ENCODE data around the gene BTG2.

Gene BTG2

GRCh38 chr1:203268901-203269653 is 36.2 kb upstream of the BTG2 start:
- no peak for TF ChIP-seq Cebpa-rat (IDR thresholded peaks at IDR 0.05)
- Histone ChIP-seq H3K9ac (peak overlapping the region in 5 of 11 experiments; percentile 4 to 54 (median 32); a peak in 6 of 22 replicates), H3K27me3 (no peaks in the 10 kb centered on the region)

DNA sequence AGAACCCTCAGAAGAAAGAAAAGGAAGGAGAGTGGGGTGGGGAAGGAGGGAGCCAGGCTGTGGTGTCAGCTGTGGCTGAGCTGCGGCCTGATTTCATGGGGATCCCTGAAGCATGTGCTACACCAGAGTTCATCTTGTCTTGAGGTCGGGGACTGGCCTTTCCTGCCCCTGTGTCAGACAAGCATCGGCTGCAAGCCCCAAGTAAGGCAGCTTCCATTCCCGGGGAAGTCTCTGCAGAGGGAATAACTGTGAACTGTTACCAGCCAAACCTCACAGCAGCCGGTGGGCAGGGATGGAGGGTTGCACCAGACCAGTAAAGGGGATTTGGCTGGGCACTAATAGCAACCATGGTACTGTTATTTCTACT is 35.7 kb upstream of the BTG2 start:
- H3K4me1 ChIP-seq: peaks cover 60 to 77% (median 75%) of the 10 kb centered on the region in 10 experiments
- TF ChIP-seq Cebpa-rat (IDR thresholded peaks at IDR 0.05): no peak
- peak overlapping the region; percentile 1 to 52 (median 23); a peak in 13 of 22 replicates for H3K4me2 ChIP-seq

More at GRCh38 chr1:203268901-203269653, 36.2 kb upstream of the BTG2 start:
- H3K9me3 ChIP-seq (replicated peaks in 1 of 11): no peaks in the 10 kb centered on the region
- peak overlapping the region; percentile 23 to 63 (median 36); a peak in 19 of 22 replicates for H3K4me2 ChIP-seq
- peak overlapping the region in 8 of 11 experiments; percentile 4 to 68 (median 36); a peak in 12 of 22 replicates for H3K27ac ChIP-seq
- no peak overlapping the region for H3K4me3 ChIP-seq
- H4K20me1 ChIP-seq: no peaks in the 10 kb centered on the region
- no peaks in the 10 kb centered on the region for H3K36me3 ChIP-seq
- peaks cover 55 to 73% (median 69%) of the 10 kb centered on the region in 10 experiments for H3K4me1 ChIP-seq

GRCh38 chr1:203270448-203270847 is 34.9 kb upstream of the BTG2 start:
- no peak for TF ChIP-seq Cebpa-rat (IDR thresholded peaks at IDR 0.05)
- H4K20me1 ChIP-seq: no peaks in the 10 kb centered on the region
- no peaks in the 10 kb centered on the region for H3K36me3 ChIP-seq
- H3K27ac ChIP-seq: peak overlapping the region in 2 of 11 experiments; percentile 7 to 21; a peak in 1 of 22 replicates
- peaks cover 68 to 84% (median 82%) of the 10 kb centered on the region in 10 experiments for H3K4me1 ChIP-seq
- no peaks in the 10 kb centered on the region for H3K9me3 ChIP-seq (replicated peaks in 1 of 11)
- H3K27me3 ChIP-seq: no peaks in the 10 kb centered on the region
- no peak overlapping the region for H3K4me3 ChIP-seq
- peak overlapping the region in 2 of 11 experiments; percentile 7 to 24; a peak in 2 of 22 replicates for H3K9ac ChIP-seq
- H3K4me2 ChIP-seq: peak overlapping the region; percentile 27 to 98 (median 93); a peak in 19 of 22 replicates

More for the DNA sequence above, 35.7 kb upstream of the BTG2 start:
- Histone ChIP-seq H4K20me1 (no peaks in the 10 kb centered on the region), H3K27me3 (no peaks in the 10 kb centered on the region), H3K9ac (peak overlapping the region in 3 of 11 experiments; percentile 4 to 28 (median 4); a peak in 3 of 22 replicates), H3K27ac (peak overlapping the region in 1 of 11 experiments; percentile 20; a peak in 2 of 22 replicates), H3K4me3 (no peak overlapping the region), H3K9me3 (replicated peaks in 1 of 11) (no peaks in the 10 kb centered on the region), H3K36me3 (no peaks in the 10 kb centered on the region)

DNA sequence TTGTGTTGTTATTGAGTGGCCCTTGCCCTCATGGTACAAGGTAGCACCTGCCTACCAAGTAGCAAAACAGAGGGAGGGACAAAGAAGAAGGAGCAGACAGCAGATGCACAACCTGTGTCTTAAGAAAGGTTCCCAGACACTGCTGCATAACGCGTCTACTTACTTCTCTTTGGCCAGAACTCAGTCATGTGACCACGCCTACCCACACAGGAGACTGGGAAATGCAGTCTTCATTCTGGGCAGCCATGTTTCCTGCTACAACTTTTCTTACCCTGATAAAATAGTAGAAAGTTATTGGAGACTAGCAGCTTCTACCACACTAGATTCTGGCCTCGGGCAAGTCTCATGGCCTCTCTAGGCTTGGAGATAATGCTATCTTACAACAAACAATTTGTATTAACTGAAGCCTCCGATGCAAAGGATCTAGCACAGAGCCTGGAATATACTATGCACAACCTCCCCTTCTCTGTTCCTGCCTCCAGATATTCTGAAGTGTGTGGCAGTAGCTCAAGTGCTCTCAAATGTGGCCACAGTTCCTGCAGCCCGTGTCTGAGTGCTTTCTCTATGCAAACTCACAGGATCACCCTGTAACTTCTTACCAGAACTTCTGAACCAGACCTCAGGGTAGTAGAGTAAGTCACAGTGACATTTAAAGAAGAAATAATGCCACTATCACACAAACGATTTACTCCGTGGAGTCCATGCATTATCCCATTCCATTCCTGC is 34.1 kb upstream of the BTG2 start:
- Histone ChIP-seq H3K9ac (peak overlapping the region in 3 of 11 experiments; percentile 7 to 76 (median 24); a peak in 5 of 22 replicates), H3K36me3 (no peaks in the 10 kb centered on the region), H3K9me3 (replicated peaks in 1 of 11) (no peaks in the 10 kb centered on the region), H3K27me3 (no peaks in the 10 kb centered on the region), H3K4me3 (no peak overlapping the region), H4K20me1 (no peaks in the 10 kb centered on the region), H3K4me1 (peaks cover 76 to 84% (median 83%) of the 10 kb centered on the region in 10 experiments), H3K4me2 (peak overlapping the region; percentile 84 to 98 (median 93)), H3K27ac (peak overlapping the region in 4 of 11 experiments; percentile 19 to 99 (median 60); a peak in 2 of 22 replicates)
- TF ChIP-seq Cebpa-rat (IDR thresholded peaks at IDR 0.05): no peak

DNA sequence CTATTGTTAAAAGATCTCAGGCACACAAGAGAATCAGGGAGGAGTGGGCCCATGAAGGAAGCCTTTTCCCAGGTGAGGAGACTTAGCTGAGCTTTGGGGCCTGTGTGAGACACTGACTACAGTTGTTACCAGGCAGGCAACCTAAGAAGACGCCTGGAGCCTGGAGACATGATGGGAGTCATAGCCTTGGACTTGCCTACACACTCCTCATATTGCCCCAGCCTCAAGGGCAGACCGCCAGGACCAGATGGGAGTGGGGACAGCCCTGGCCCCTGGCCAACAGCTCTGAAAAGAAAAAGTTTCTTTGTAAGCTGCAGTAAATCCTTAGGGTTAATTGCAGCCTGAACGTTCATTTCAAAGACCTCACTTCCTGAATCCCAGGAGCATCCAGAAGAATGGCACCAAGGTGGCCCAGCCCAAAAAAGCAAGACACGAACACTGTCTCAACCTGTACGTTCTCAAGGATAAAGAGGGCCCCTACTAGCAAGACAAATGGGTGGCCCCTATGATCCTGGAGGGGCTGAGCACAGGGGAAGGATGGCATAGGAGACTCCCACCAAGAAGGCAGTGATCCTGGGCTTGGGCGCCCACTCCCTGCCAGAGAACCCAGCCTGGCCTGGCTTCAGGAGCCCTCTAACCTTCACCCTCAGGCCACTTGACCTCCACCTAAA is 33.2 kb upstream of the BTG2 start:
- H3K4me3 ChIP-seq: peak overlapping the region in 1 of 10 experiments; percentile 55; a peak in 1 of 20 replicates
- H3K4me1 ChIP-seq: peaks cover 85 to 93% (median 92%) of the 10 kb centered on the region in 10 experiments
- peak overlapping the region in 10 of 11 experiments; percentile 6 to 99 (median 57); a peak in 11 of 22 replicates for H3K27ac ChIP-seq

DNA sequence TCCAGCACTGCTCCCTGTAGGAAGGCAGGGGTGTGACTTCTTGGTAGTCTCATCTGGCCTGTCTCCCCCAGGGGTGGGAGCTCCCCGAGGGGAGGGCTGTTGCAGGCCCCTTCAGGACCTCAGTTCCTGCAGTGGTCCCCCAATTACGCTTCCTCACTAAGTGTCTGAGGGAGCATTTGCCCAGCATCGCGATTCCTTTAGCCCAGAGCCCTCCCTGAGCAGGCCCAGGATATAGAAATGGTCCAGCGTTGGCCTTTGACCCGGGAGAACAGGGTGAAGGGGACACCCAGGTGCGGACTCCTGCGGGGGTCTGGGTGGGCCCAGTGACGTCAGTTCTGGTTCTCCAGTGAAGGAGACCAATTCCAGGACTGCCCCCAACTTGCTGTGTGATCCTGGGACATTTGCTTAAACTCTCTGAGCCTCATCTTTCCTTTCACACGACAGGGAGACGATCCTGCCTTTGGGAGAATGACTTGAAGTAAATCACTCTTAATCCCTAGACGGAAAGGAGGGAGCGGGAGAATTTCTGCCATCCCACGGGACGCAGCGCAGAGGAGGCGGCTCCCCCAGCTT is 32.6 kb upstream of the BTG2 start:
- peak overlapping the region in 8 of 10 experiments; percentile 46 to 70 (median 54); a peak in 14 of 20 replicates for H3K4me3 ChIP-seq
- peak overlapping the region; percentile 84 to 98 (median 93) for H3K4me2 ChIP-seq
- H4K20me1 ChIP-seq: no peaks in the 10 kb centered on the region
- H3K9me3 ChIP-seq (replicated peaks in 1 of 11): no peaks in the 10 kb centered on the region
- TF ChIP-seq Cebpa-rat (IDR thresholded peaks at IDR 0.05): no peak
- H3K27ac ChIP-seq: peak overlapping the region in 10 of 11 experiments; percentile 8 to 99 (median 80); a peak in 16 of 22 replicates
- no peaks in the 10 kb centered on the region for H3K36me3 ChIP-seq
- H3K4me1 ChIP-seq: peaks cover 89 to 97% (median 95%) of the 10 kb centered on the region in 10 experiments
- H3K27me3 ChIP-seq: no peaks in the 10 kb centered on the region
- peak overlapping the region; percentile 65 to 78 (median 75); a peak in 20 of 22 replicates for H3K9ac ChIP-seq

More for the DNA sequence above, 33.2 kb upstream of the BTG2 start:
- Histone ChIP-seq H3K4me2 (peak overlapping the region; percentile 84 to 98 (median 93)), H3K36me3 (no peaks in the 10 kb centered on the region), H3K9me3 (replicated peaks in 1 of 11) (no peaks in the 10 kb centered on the region), H4K20me1 (no peaks in the 10 kb centered on the region), H3K9ac (peak overlapping the region in 10 of 11 experiments; percentile 65 to 78 (median 74); a peak in 13 of 22 replicates), H3K27me3 (no peaks in the 10 kb centered on the region)
- TF ChIP-seq Cebpa-rat (IDR thresholded peaks at IDR 0.05): no peak

GRCh38 chr1:203273206-203273868 is 32.0 kb upstream of the BTG2 start:
- no peaks in the 10 kb centered on the region for H3K9me3 ChIP-seq (replicated peaks in 1 of 11)
- H3K4me2 ChIP-seq: peak overlapping the region; percentile 84 to 98 (median 93)
- H3K27me3 ChIP-seq: no peaks in the 10 kb centered on the region
- no peaks in the 10 kb centered on the region for H3K36me3 ChIP-seq
- H3K4me1 ChIP-seq: peaks cover 92 to 100% (median 98%) of the 10 kb centered on the region in 10 experiments
- TF ChIP-seq Cebpa-rat (IDR thresholded peaks at IDR 0.05): no peak
- peak overlapping the region; percentile 26 to 70 (median 54); a peak in 19 of 20 replicates for H3K4me3 ChIP-seq
- no peaks in the 10 kb centered on the region for H4K20me1 ChIP-seq
- H3K9ac ChIP-seq: peak overlapping the region; percentile 65 to 78 (median 75)
- peak overlapping the region; percentile 70 to 99 (median 80) for H3K27ac ChIP-seq

Data from BLaER1 treated with 17β-estradiol and CSF1 and Interleukin-3, amounts not matched to agents 10 nM and 100 nM (cell line).